Measurements from ENCODE around the gene CKMT2. TPM values are rescaled to one million over a fixed set of nuclear protein-coding genes. Genes with fewer than 3 reads are reported as not detected.

Gene CKMT2
- total RNA-seq, 2 experiments from 2014 or later = not detected

- DNase-seq (no peak), ATAC-seq (no peak)
- ChIA-PET CTCF (no interaction called here), POLR2A (no interaction called here)
- Mint-ChIP-seq H3K4me1 (ENCODE audit: low read depth) (no peaks in the 10 kb centered on the region), H3K4me3 (no peak overlapping the region), H3K36me3 (ENCODE audit: low read depth) (no peaks in the 10 kb centered on the region), H3K9me3 (ENCODE audit: insufficient read depth) (no peaks in the 10 kb centered on the region), H3K27me3 (ENCODE audit: low read depth) (no peaks in the 10 kb centered on the region), H3K27ac (no peak overlapping the region)
These were observed 30.5 kb upstream of the CKMT2 start for GRCh38 chr5:81202655-81203054.

GRCh38 chr5:81203729-81204128 lies 29.4 kb upstream of the CKMT2 start:
- Mint-ChIP-seq H3K27ac (no peak overlapping the region), H3K36me3 (ENCODE audit: low read depth) (no peaks in the 10 kb centered on the region), H3K4me3 (no peak overlapping the region), H3K27me3 (ENCODE audit: low read depth) (no peaks in the 10 kb centered on the region), H3K9me3 (ENCODE audit: insufficient read depth) (no peaks in the 10 kb centered on the region), H3K4me1 (ENCODE audit: low read depth) (no peaks in the 10 kb centered on the region)
- ATAC-seq (no peak), DNase-seq (no peak)
- ChIA-PET POLR2A (no interaction called here), CTCF (no interaction called here)

GRCh38 chr5:81204205-81204604 lies 28.9 kb upstream of the CKMT2 start:
- no peaks in the 10 kb centered on the region for H3K36me3 Mint-ChIP-seq (ENCODE audit: low read depth)
- POLR2A ChIA-PET = no interaction called here
- H3K27ac Mint-ChIP-seq = no peak overlapping the region
- ATAC-seq (no peak), DNase-seq (no peak)
- no peaks in the 10 kb centered on the region for H3K4me1 Mint-ChIP-seq (ENCODE audit: low read depth)
- no peak overlapping the region for H3K4me3 Mint-ChIP-seq
- CTCF ChIA-PET = interaction anchor here (1.5 kb wide), 1 partner anchor 11 kb away, joined by 4 read pairs; no protein-coding TSS in a partner anchor
- no peaks in the 10 kb centered on the region for H3K27me3 Mint-ChIP-seq (ENCODE audit: low read depth)
- H3K9me3 Mint-ChIP-seq (ENCODE audit: insufficient read depth) = no peaks in the 10 kb centered on the region

GRCh38 chr5:81205058-81205457 lies 28.1 kb upstream of the CKMT2 start:
- ATAC-seq (no peak), DNase-seq (no peak)
- Mint-ChIP-seq H3K36me3 (ENCODE audit: low read depth) (no peaks in the 10 kb centered on the region), H3K27ac (no peak overlapping the region), H3K4me1 (ENCODE audit: low read depth) (no peaks in the 10 kb centered on the region), H3K27me3 (ENCODE audit: low read depth) (no peaks in the 10 kb centered on the region), H3K9me3 (ENCODE audit: insufficient read depth) (no peaks in the 10 kb centered on the region), H3K4me3 (no peak overlapping the region)
- ChIA-PET POLR2A (no interaction called here), CTCF (interaction anchor here (1.1 to 1.5 kb wide), 3 partner anchors 10 to 16 kb away, joined by 3 to 4 read pairs (median 3); no protein-coding TSS in a partner anchor)

GRCh38 chr5:81207009-81207408 lies 26.1 kb upstream of the CKMT2 start:
- DNase-seq (no peak), ATAC-seq (no peak)
- Mint-ChIP-seq H3K9me3 (ENCODE audit: insufficient read depth) (no peaks in the 10 kb centered on the region), H3K4me3 (no peak overlapping the region), H3K4me1 (ENCODE audit: low read depth) (no peaks in the 10 kb centered on the region), H3K36me3 (ENCODE audit: low read depth) (no peaks in the 10 kb centered on the region), H3K27ac (no peak overlapping the region), H3K27me3 (ENCODE audit: low read depth) (no peaks in the 10 kb centered on the region)
- ChIA-PET CTCF (interaction anchor here (1.1 to 2.2 kb wide), 4 partner anchors 12 to 520 kb away, joined by 3 to 8 read pairs (median 6); no protein-coding TSS in a partner anchor), POLR2A (no interaction called here)

GRCh38 chr5:81208904-81209303 lies 24.2 kb upstream of the CKMT2 start:
- H3K27me3 Mint-ChIP-seq (ENCODE audit: low read depth) = no peaks in the 10 kb centered on the region
- H3K4me1 Mint-ChIP-seq (ENCODE audit: low read depth) = no peaks in the 10 kb centered on the region
- H3K27ac Mint-ChIP-seq = no peak overlapping the region
- no peaks in the 10 kb centered on the region for H3K9me3 Mint-ChIP-seq (ENCODE audit: insufficient read depth)
- DNase-seq (no peak), ATAC-seq (no peak)
- POLR2A ChIA-PET = no interaction called here
- no peak overlapping the region for H3K4me3 Mint-ChIP-seq
- CTCF ChIA-PET = interaction anchor here (1.0 kb wide), 2 partner anchors 13 to 90 kb away, joined by 3 read pairs; no protein-coding TSS in a partner anchor
- H3K36me3 Mint-ChIP-seq (ENCODE audit: low read depth) = no peaks in the 10 kb centered on the region

GRCh38 chr5:81209386-81209785 lies 23.7 kb upstream of the CKMT2 start:
- Mint-ChIP-seq H3K4me1 (ENCODE audit: low read depth) (no peaks in the 10 kb centered on the region), H3K4me3 (no peak overlapping the region), H3K27me3 (ENCODE audit: low read depth) (no peaks in the 10 kb centered on the region), H3K9me3 (ENCODE audit: insufficient read depth) (no peaks in the 10 kb centered on the region), H3K27ac (no peak overlapping the region), H3K36me3 (ENCODE audit: low read depth) (no peaks in the 10 kb centered on the region)
- ATAC-seq (no peak), DNase-seq (no peak)
- ChIA-PET CTCF (interaction anchor here (1.0 to 1.6 kb wide), 3 partner anchors 14 to 90 kb away, joined by 3 to 6 read pairs (median 3); no protein-coding TSS in a partner anchor), POLR2A (no interaction called here)

GRCh38 chr5:81209869-81210493 lies 23.1 kb upstream of the CKMT2 start:
- ATAC-seq (no peak), DNase-seq (no peak)
- H3K4me3 Mint-ChIP-seq = no peak overlapping the region
- ChIA-PET CTCF (interaction anchor here (1.0 to 1.6 kb wide), 2 partner anchors 15 to 90 kb away, joined by 3 to 6 read pairs; no protein-coding TSS in a partner anchor), POLR2A (no interaction called here)
- H3K4me1 Mint-ChIP-seq (ENCODE audit: low read depth) = no peaks in the 10 kb centered on the region
- no peaks in the 10 kb centered on the region for H3K27me3 Mint-ChIP-seq (ENCODE audit: low read depth)
- no peak overlapping the region for H3K27ac Mint-ChIP-seq
- H3K9me3 Mint-ChIP-seq (ENCODE audit: insufficient read depth) = no peaks in the 10 kb centered on the region
- no peaks in the 10 kb centered on the region for H3K36me3 Mint-ChIP-seq (ENCODE audit: low read depth)

- Mint-ChIP-seq H3K4me1 (ENCODE audit: low read depth) (no peaks in the 10 kb centered on the region), H3K36me3 (ENCODE audit: low read depth) (no peaks in the 10 kb centered on the region), H3K27me3 (ENCODE audit: low read depth) (no peaks in the 10 kb centered on the region), H3K4me3 (no peak overlapping the region), H3K27ac (no peak overlapping the region), H3K9me3 (ENCODE audit: insufficient read depth) (no peaks in the 10 kb centered on the region)
- DNase-seq = no peak
- ChIA-PET POLR2A (no interaction called here), CTCF (interaction anchor here (1.1 to 1.4 kb wide), 2 partner anchors 17 to 87 kb away, joined by 3 read pairs; no protein-coding TSS in a partner anchor)
- no peak for ATAC-seq
These were observed 20.8 kb upstream of the CKMT2 start for GRCh38 chr5:81212211-81212751.

- Mint-ChIP-seq H3K9me3 (ENCODE audit: insufficient read depth) (no peaks in the 10 kb centered on the region), H3K4me3 (no peak overlapping the region), H3K4me1 (ENCODE audit: low read depth) (no peaks in the 10 kb centered on the region), H3K27ac (no peak overlapping the region), H3K27me3 (ENCODE audit: low read depth) (no peaks in the 10 kb centered on the region), H3K36me3 (ENCODE audit: low read depth) (no peaks in the 10 kb centered on the region)
- DNase-seq (no peak), ATAC-seq (no peak)
- ChIA-PET POLR2A (no interaction called here), CTCF (no interaction called here)
These were observed 20.1 kb upstream of the CKMT2 start for GRCh38 chr5:81213070-81213469.

GRCh38 chr5:81214848-81215247 lies 18.3 kb upstream of the CKMT2 start:
- H3K36me3 Mint-ChIP-seq (ENCODE audit: low read depth) = no peaks in the 10 kb centered on the region
- H3K27ac Mint-ChIP-seq = no peak overlapping the region
- no peaks in the 10 kb centered on the region for H3K4me1 Mint-ChIP-seq (ENCODE audit: low read depth)
- H3K9me3 Mint-ChIP-seq (ENCODE audit: insufficient read depth) = no peaks in the 10 kb centered on the region
- no peak overlapping the region for H3K4me3 Mint-ChIP-seq
- ChIA-PET CTCF (no interaction called here), POLR2A (no interaction called here)
- H3K27me3 Mint-ChIP-seq (ENCODE audit: low read depth) = no peaks in the 10 kb centered on the region
- ATAC-seq (no peak), DNase-seq (no peak)

GRCh38 chr5:81216152-81216551 lies 17.0 kb upstream of the CKMT2 start:
- no peaks in the 10 kb centered on the region for H3K27me3 Mint-ChIP-seq (ENCODE audit: low read depth)
- POLR2A ChIA-PET = no interaction called here
- no peaks in the 10 kb centered on the region for H3K36me3 Mint-ChIP-seq (ENCODE audit: low read depth)
- H3K27ac Mint-ChIP-seq = no peak overlapping the region
- no peak overlapping the region for H3K4me3 Mint-ChIP-seq
- CTCF ChIA-PET = no interaction called here
- H3K9me3 Mint-ChIP-seq (ENCODE audit: insufficient read depth) = no peaks in the 10 kb centered on the region
- no peaks in the 10 kb centered on the region for H3K4me1 Mint-ChIP-seq (ENCODE audit: low read depth)
- DNase-seq = no peak
- ATAC-seq = no peak

Data from activated CD8-positive, alpha-beta T cell treated with anti-CD3 and anti-CD28 coated beads, Interleukin-2, amount 10 ng/mL, durations not matched to agents 7 days and 5 days (primary cell).